Activated CD8-positive, alpha-beta memory T cell treated with anti-CD3 and anti-CD28 coated beads, Interleukin-2, amount 50 U/mL, for 24 hours (primary cell): ENCODE measurements around the gene ZNF629.

Experiments
- DNase-seq: peaks from one replicate; pipeline ENCODE4 v3.0.0-alpha.2; 2020; ENCODE audit errors: extremely low read depth

The ZNF629 gene

GRCh38 chr16:30748634-30749445 is 38.2 kb downstream of the ZNF629 start:
- no peak for DNase-seq

- DNase-seq: peak; percentile 93
Measured at GRCh38 chr16:30747799-30748633, 39.0 kb downstream of the ZNF629 start, which contains the start of gene PHKG2. Gene PHKG2, plus strand, starts transcription at chr16:30748425. Its CDS starts 396 bp downstream, at chr16:30748821.

- DNase-seq: no peak
Measured at GRCh38 chr16:30747331-30747730, 39.7 kb downstream of the ZNF629 start.

- no peak for DNase-seq
Measured at GRCh38 chr16:30746638-30747175, 40.3 kb downstream of the ZNF629 start.

- no peak for DNase-seq
Measured at GRCh38 chr16:30745082-30745481, 41.9 kb downstream of the ZNF629 start.

- no peak for DNase-seq
Measured at GRCh38 chr16:30744183-30744582, 42.8 kb downstream of the ZNF629 start.

GRCh38 chr16:30743716-30744115 is 43.3 kb downstream of the ZNF629 start:
- DNase-seq: no peak

GRCh38 chr16:30741461-30741914 is 45.5 kb downstream of the ZNF629 start:
- DNase-seq: no peak

GRCh38 chr16:30740364-30741251 is 46.4 kb downstream of the ZNF629 start:
- no peak for DNase-seq

- DNase-seq: no peak
Measured at GRCh38 chr16:30738984-30739951, 47.7 kb downstream of the ZNF629 start.

- no peak for DNase-seq
Measured at GRCh38 chr16:30737794-30738648, 49.0 kb downstream of the ZNF629 start.

GRCh38 chr16:30736995-30737793 is 49.8 kb downstream of the ZNF629 start:
- DNase-seq: no peak

- DNase-seq: no peak
Measured at GRCh38 chr16:30731411-30731810, 55.6 kb downstream of the ZNF629 start.

- no peak for DNase-seq
Measured at GRCh38 chr16:30728899-30729672, 57.9 kb downstream of the ZNF629 start.
